GM23248 (cell line): ENCODE measurements around the gene COL27A1. TPM values are rescaled to one million over a fixed set of nuclear protein-coding genes. Genes with fewer than 3 reads are reported as not detected.

Source experiments
- DNase-seq: peaks from one replicate; pipeline ENCODE4 v3.0.0-alpha.2; 2015
- H2AFZ ChIP-seq: fragments of 200-600 bp; sonication (generic); 2 replicates; pipeline ENCODE4 v1.6.1; 2016; ENCODE audit warnings: antibody characterized with exemption
- H3F3A ChIP-seq: fragments of 200-600 bp; sonication (generic); 2 replicates; pipeline ENCODE4 v1.6.1; 2016; ENCODE audit warnings: mild to moderate bottlenecking, antibody characterized with exemption, mixed run types; ENCODE audit not compliant: insufficient read depth
- H3K27ac ChIP-seq: fragments of 200-600 bp; sonication (generic); 2 replicates; pipeline ENCODE4 v1.5.1; 2016; ENCODE audit warnings: mild to moderate bottlenecking
- H3K27me3 ChIP-seq: fragments of 200-600 bp; sonication (generic); replicated peaks from 2 replicates; pipeline ENCODE4 v1.6.1; 2016; ENCODE audit warnings: mild to moderate bottlenecking; ENCODE audit not compliant: insufficient read depth
- H3K36me3 ChIP-seq: fragments of 200-600 bp; sonication (generic); 2 replicates; pipeline ENCODE4 v1.6.1; 2016; ENCODE audit warnings: low read depth, mild to moderate bottlenecking
- H3K4me1 ChIP-seq: fragments of 200-600 bp; sonication (generic); 2 replicates; pipeline ENCODE4 v1.6.1; 2016; ENCODE audit warnings: mild to moderate bottlenecking; ENCODE audit not compliant: insufficient read depth
- H3K4me2 ChIP-seq: fragments of 200-600 bp; sonication (generic); one replicate; pipeline ENCODE4 v1.6.1; 2016; ENCODE audit warnings: mild to moderate bottlenecking; ENCODE audit not compliant: unreplicated experiment
- H3K4me3 ChIP-seq: fragments of 200-600 bp; sonication (generic); 2 replicates; pipeline ENCODE4 v1.5.1; 2016; ENCODE audit warnings: mild to moderate bottlenecking
- H3K79me2 ChIP-seq: fragments of 200-600 bp; sonication (generic); 2 replicates; pipeline ENCODE4 v1.6.1; 2016; ENCODE audit warnings: mild to moderate bottlenecking; ENCODE audit not compliant: insufficient read depth
- H3K9ac ChIP-seq: fragments of 200-600 bp; sonication (generic); 2 replicates; pipeline ENCODE4 v1.6.1; 2016; ENCODE audit warnings: mild to moderate bottlenecking
- H3K9me2 ChIP-seq: fragments of 200-600 bp; sonication (generic); 2 replicates; pipeline ENCODE4 v1.6.1; 2016; ENCODE audit warnings: mixed run types, mild to moderate bottlenecking, moderate library complexity; ENCODE audit not compliant: insufficient read depth
- H3K9me3 ChIP-seq: fragments of 200-600 bp; sonication (generic); one replicate; pipeline ENCODE4 v1.6.1; 2017; ENCODE audit warnings: low read depth
- H4K20me1 ChIP-seq: fragments of 200-600 bp; sonication (generic); 2 replicates; pipeline ENCODE4 v1.6.0; 2016; ENCODE audit not compliant: insufficient read depth
- EZH2 ChIP-seq: fragments of 200-600 bp; sonication (generic); IDR thresholded peaks from 2 replicates; pipeline ENCODE4 v1.6.1; 2018; ENCODE audit warnings: antibody characterized with exemption, mild to moderate bottlenecking; ENCODE audit not compliant: insufficient read depth, poor library complexity, severe bottlenecking
- EZH2phosphoT487 ChIP-seq: fragments of 200-600 bp; sonication (generic); IDR thresholded peaks from 2 replicates; pipeline ENCODE4 v1.6.1; 2018; ENCODE audit warnings: antibody characterized with exemption, moderate library complexity, mild to moderate bottlenecking, low read depth; ENCODE audit not compliant: insufficient read depth
- WGBS, 2 experiments: methylation state at CpG; one replicate each; pipeline ENCODE4 v1.1.6; 2015 to 2017; ENCODE audit warnings: low lambda C conversion rate in 2 of 2, low coverage in 1 of 2; ENCODE audit errors: missing lambda C conversion rate in 2 of 2; 5-methylcytosine and 5-hydroxymethylcytosine counted together
- in situ Hi-C: fragments of 300-500 bp; cut with MboI; formaldehyde crosslinking; loops from 2 replicates; pipeline ENCODE4 v1.15.0; 2020
- polyA plus RNA-seq: library from polyadenylated mRNA; unstranded; fragments of >200 nt; fragmentation: Nextera tagmentation; extraction: Ambion mirVana; gene quantifications from 2 replicates; pipeline ENCODE4 v1.2.1, GENCODE V29; 2016
- total RNA-seq: library from RNA; depleted of rRNA; stranded (reverse); fragments of >200 nt; shearing (Covaris generic); gene quantifications from 2 replicates; pipeline ENCODE4 v1.2.3, GENCODE V29; 2014

COL27A1 gene
- total and polyA plus RNA-seq, 2 experiments from 2014 or later: 1.6 to 2.3 TPM

- H3K4me2 ChIP-seq: peak overlapping the region; percentile 94
- H4K20me1 ChIP-seq: no peaks in the 10 kb centered on the region
- no peaks in the 10 kb centered on the region for H3F3A ChIP-seq
- peak overlapping the region; percentile 23; the same call in 1 of the 2 replicates for H3K27ac ChIP-seq
- H3K79me2 ChIP-seq: peaks cover 15% of the 10 kb centered on the region; the same call in 1 of the 2 replicates
- no peaks in the 10 kb centered on the region for H3K9me2 ChIP-seq
- in situ Hi-C loops: loop anchor here (10.0 kb wide), 1 partner anchor 108 kb away; no protein-coding TSS in a partner anchor
- peak; percentile 85 for DNase-seq
- peak overlapping the region; percentile 83 for H3K4me3 ChIP-seq
- peaks cover 6% of the 10 kb centered on the region; the same call in 1 of the 2 replicates for H3K4me1 ChIP-seq
- H2AFZ ChIP-seq: peak overlapping the region; percentile 84
- TF ChIP-seq EZH2phosphoT487 (no peak), EZH2 (no peak)
- peak overlapping the region; percentile 76 for H3K9ac ChIP-seq
- H3K9me3 ChIP-seq: no peaks in the 10 kb centered on the region
- H3K27me3 ChIP-seq: peaks cover 16% of the 10 kb centered on the region
- 37 to 43% methylated on average over 19 to 31 of the region's 31 CpGs for WGBS, 2 experiments
- no peaks in the 10 kb centered on the region for H3K36me3 ChIP-seq
Observed at GRCh38 chr9:114156657-114157421, 1.5 kb downstream of the COL27A1 start.

DNA sequence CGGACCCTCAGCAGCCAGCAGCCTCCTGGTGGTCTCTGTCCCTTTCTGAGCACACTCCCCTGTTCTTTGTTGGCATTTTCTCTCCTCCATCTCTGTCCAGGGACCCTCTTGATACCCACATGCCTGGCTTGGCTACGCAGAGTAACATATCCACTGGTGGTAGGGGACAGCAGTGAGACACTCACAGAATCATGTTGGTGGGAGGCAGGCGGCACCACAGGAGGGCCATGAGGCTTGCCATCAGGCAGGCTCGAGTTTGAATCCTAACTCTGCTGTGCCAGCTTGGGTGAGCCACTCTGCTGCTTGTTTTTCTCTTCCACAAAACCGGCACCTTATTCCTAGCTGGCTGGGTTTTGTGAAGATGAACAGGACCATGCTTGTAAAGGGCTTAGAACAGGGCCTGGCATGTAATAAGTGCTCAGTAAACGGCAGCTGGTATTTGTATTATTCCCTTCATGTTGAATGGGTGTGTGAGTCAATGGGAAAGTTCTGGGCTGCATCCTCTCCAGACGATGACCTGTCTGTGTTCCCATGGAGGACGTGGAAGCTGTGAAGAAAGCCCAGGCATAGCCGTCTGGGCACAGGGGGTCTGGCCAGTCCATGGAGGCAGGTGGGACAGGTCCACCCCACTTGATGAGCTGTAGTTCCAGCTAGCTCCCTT lies 2.3 kb downstream of the COL27A1 start:
- no peaks in the 10 kb centered on the region for H3F3A ChIP-seq
- no peak overlapping the region for H3K9ac ChIP-seq
- no peaks in the 10 kb centered on the region for H3K36me3 ChIP-seq
- no peaks in the 10 kb centered on the region for H3K9me2 ChIP-seq
- H3K27ac ChIP-seq: no peak overlapping the region
- DNase-seq: peak; percentile 65
- H3K4me2 ChIP-seq: no peak overlapping the region
- no peaks in the 10 kb centered on the region for H3K9me3 ChIP-seq
- H3K4me3 ChIP-seq: no peak overlapping the region
- H3K4me1 ChIP-seq: peaks cover 6% of the 10 kb centered on the region; the same call in 1 of the 2 replicates
- H3K27me3 ChIP-seq: peaks cover 16% of the 10 kb centered on the region
- TF ChIP-seq EZH2phosphoT487: no peak
- TF ChIP-seq EZH2: no peak
- H4K20me1 ChIP-seq: no peaks in the 10 kb centered on the region
- 59 to 67% methylated on average over 9 of the region's 9 CpGs for WGBS, 2 experiments
- no peak overlapping the region for H2AFZ ChIP-seq
- in situ Hi-C loops: loop anchor here (10.0 kb wide), 1 partner anchor 107 kb away; no protein-coding TSS in a partner anchor
- peaks cover 15% of the 10 kb centered on the region; the same call in 1 of the 2 replicates for H3K79me2 ChIP-seq

- H3K27me3 ChIP-seq: peaks cover 14% of the 10 kb centered on the region
- H3K36me3 ChIP-seq: no peaks in the 10 kb centered on the region
- peaks cover 12% of the 10 kb centered on the region for H3K4me1 ChIP-seq
- H3K9me2 ChIP-seq: no peaks in the 10 kb centered on the region
- no peak overlapping the region for H3K4me2 ChIP-seq
- H4K20me1 ChIP-seq: no peaks in the 10 kb centered on the region
- no peak for DNase-seq
- H3K9ac ChIP-seq: no peak overlapping the region
- in situ Hi-C loops: loop anchor here (10.0 kb wide), 1 partner anchor 106 kb away; no protein-coding TSS in a partner anchor
- no peak overlapping the region for H2AFZ ChIP-seq
- 78 to 83% methylated on average over 10 of the region's 10 CpGs for WGBS, 2 experiments
- TF ChIP-seq EZH2: no peak
- TF ChIP-seq EZH2phosphoT487: no peak
- H3K4me3 ChIP-seq: no peak overlapping the region
- no peaks in the 10 kb centered on the region for H3F3A ChIP-seq
- H3K9me3 ChIP-seq: no peaks in the 10 kb centered on the region
- no peak overlapping the region for H3K27ac ChIP-seq
- peaks cover 15% of the 10 kb centered on the region; the same call in 1 of the 2 replicates for H3K79me2 ChIP-seq
Observed at GRCh38 chr9:114158482-114159130, 3.3 kb downstream of the COL27A1 start.

- Histone ChIP-seq H3K4me1 (peaks cover 12% of the 10 kb centered on the region), H3K79me2 (peaks cover 15% of the 10 kb centered on the region; the same call in 1 of the 2 replicates), H4K20me1 (no peaks in the 10 kb centered on the region), H3K4me2 (no peak overlapping the region), H3K27ac (no peak overlapping the region), H3K9me2 (no peaks in the 10 kb centered on the region), H3K36me3 (no peaks in the 10 kb centered on the region), H3K9me3 (no peaks in the 10 kb centered on the region), H3K27me3 (peaks cover 3% of the 10 kb centered on the region; the same call in 1 of the 2 replicates), H3F3A (no peaks in the 10 kb centered on the region), H3K4me3 (no peak overlapping the region), H2AFZ (no peak overlapping the region), H3K9ac (no peak overlapping the region)
- 52 to 60% methylated on average over 3 of the region's 3 CpGs for WGBS, 2 experiments
- in situ Hi-C loops: loop anchor here (10.0 kb wide), 1 partner anchor 105 kb away; no protein-coding TSS in a partner anchor
- no peak for TF ChIP-seq EZH2phosphoT487
- TF ChIP-seq EZH2: no peak
- DNase-seq: no peak
Observed at GRCh38 chr9:114159691-114160090, 4.4 kb downstream of the COL27A1 start.
